Measurements from ENCODE around the gene PDPR.
"Not testable (repeated sequence)": the region's sequence is repeated elsewhere in the genome, so short reads cannot be mapped to it uniquely, and the experiment has no call there.

The PDPR gene

GRCh38 chr16:70160388-70160787 is 46.3 kb downstream of the PDPR start:
- DNase-seq = no peak
- intact Hi-C loops (cut with DNase I; ENCODE audit: low total_unique reads) = no loop called here
- no peak overlapping the region for H3K27ac ChIP-seq
- H3K27me3 ChIP-seq = no peaks in the 10 kb centered on the region
- no peak for TF ChIP-seq CTCF (IDR thresholded peaks at IDR 0.05)
- peaks cover 51 to 78% (median 76%) of the 10 kb centered on the region in 3 donors for H3K36me3 ChIP-seq
- H3K4me1 ChIP-seq = no peaks in the 10 kb centered on the region
- no peaks in the 10 kb centered on the region for H3K9me3 ChIP-seq
- H3K4me3 ChIP-seq = no peak overlapping the region

GRCh38 chr16:70160821-70161220 is 46.7 kb downstream of the PDPR start:
- peaks cover 47 to 74% (median 71%) of the 10 kb centered on the region in 3 donors for H3K36me3 ChIP-seq
- DNase-seq = no peak
- no peak overlapping the region for H3K4me3 ChIP-seq
- H3K9me3 ChIP-seq = no peaks in the 10 kb centered on the region
- intact Hi-C loops (cut with DNase I; ENCODE audit: low total_unique reads) = no loop called here
- H3K27me3 ChIP-seq = no peaks in the 10 kb centered on the region
- no peak for TF ChIP-seq CTCF (IDR thresholded peaks at IDR 0.05)
- no peak overlapping the region for H3K27ac ChIP-seq
- no peaks in the 10 kb centered on the region for H3K4me1 ChIP-seq

- intact Hi-C loops (cut with DNase I; ENCODE audit: low total_unique reads) = no loop called here
- Histone ChIP-seq H3K4me1 (no peaks in the 10 kb centered on the region), H3K4me3 (no peak overlapping the region), H3K27me3 (no peaks in the 10 kb centered on the region), H3K27ac (no peak overlapping the region), H3K9me3 (no peaks in the 10 kb centered on the region), H3K36me3 (peaks cover 42 to 68% (median 66%) of the 10 kb centered on the region in 3 donors)
- TF ChIP-seq CTCF (IDR thresholded peaks at IDR 0.05) = no peak
- no peak for DNase-seq
Measured at GRCh38 chr16:70161350-70161749, 47.2 kb downstream of the PDPR start.

GRCh38 chr16:70162041-70162451 is 47.9 kb downstream of the PDPR start:
- DNase-seq = no peak

GRCh38 chr16:70163596-70163995 is 49.5 kb downstream of the PDPR start:
- intact Hi-C loops (cut with DNase I; ENCODE audit: low total_unique reads) = no loop called here
- TF ChIP-seq CTCF (IDR thresholded peaks at IDR 0.05) = no peak
- no peaks in the 10 kb centered on the region for H3K9me3 ChIP-seq
- H3K36me3 ChIP-seq = peaks cover 19 to 46% (median 44%) of the 10 kb centered on the region in 3 donors
- H3K27ac ChIP-seq = no peak overlapping the region
- H3K4me3 ChIP-seq = no peak overlapping the region
- no peaks in the 10 kb centered on the region for H3K27me3 ChIP-seq
- DNase-seq = no peak
- H3K4me1 ChIP-seq = no peaks in the 10 kb centered on the region

More at GRCh38 chr16:70162041-70162451, 47.9 kb downstream of the PDPR start:
- Histone ChIP-seq H3K9me3 (no peaks in the 10 kb centered on the region), H3K27ac (no peak overlapping the region), H3K4me1 (no peaks in the 10 kb centered on the region), H3K27me3 (no peaks in the 10 kb centered on the region), H3K4me3 (no peak overlapping the region), H3K36me3 (peaks cover 35 to 61% (median 59%) of the 10 kb centered on the region in 3 donors)
- no peak for TF ChIP-seq CTCF (IDR thresholded peaks at IDR 0.05)
- intact Hi-C loops (cut with DNase I; ENCODE audit: low total_unique reads) = no loop called here

- H3K9me3 ChIP-seq; H3K4me3 ChIP-seq; H3K27ac ChIP-seq; H3K27me3 ChIP-seq; intact Hi-C loops (cut with DNase I; ENCODE audit: low total_unique reads); DNase-seq; H3K4me1 ChIP-seq: not testable (repeated sequence)
- H3K36me3 ChIP-seq = peaks cover 0 to 15% (median 13%) of the 10 kb centered on the region in 3 donors
Measured at GRCh38 chr16:70166688-70167087, 52.6 kb downstream of the PDPR start.

GRCh38 chr16:70173212-70173837 is 59.2 kb downstream of the PDPR start, which contains the start of gene CLEC18C:
Gene CLEC18C, plus strand, starts transcription at chr16:70173787. Its CDS starts 492 bp downstream, at chr16:70174279.
- H3K9me3 ChIP-seq; H3K4me3 ChIP-seq; intact Hi-C loops (cut with DNase I; ENCODE audit: low total_unique reads); H3K27me3 ChIP-seq; H3K4me1 ChIP-seq; H3K27ac ChIP-seq; H3K36me3 ChIP-seq: not testable (repeated sequence)
- DNase-seq = peak in 1 of 2 donors; percentile 48

GRCh38 chr16:70173916-70174315 is 59.8 kb downstream of the PDPR start:
- H3K9me3 ChIP-seq; intact Hi-C loops (cut with DNase I; ENCODE audit: low total_unique reads); H3K4me1 ChIP-seq; H3K4me3 ChIP-seq; H3K27me3 ChIP-seq; H3K36me3 ChIP-seq; H3K27ac ChIP-seq: not testable (repeated sequence)
- DNase-seq = peak in 1 of 2 donors; percentile 25

GRCh38 chr16:70174387-70174932 is 60.3 kb downstream of the PDPR start:
- intact Hi-C loops (cut with DNase I; ENCODE audit: low total_unique reads); H3K36me3 ChIP-seq; H3K27me3 ChIP-seq; H3K9me3 ChIP-seq; H3K27ac ChIP-seq; H3K4me1 ChIP-seq; DNase-seq; H3K4me3 ChIP-seq: not testable (repeated sequence)

All from tibial artery (tissue), 4 donors.